Activated CD8-positive, alpha-beta memory T cell treated with anti-CD3 and anti-CD28 coated beads, Interleukin-2, amount 10 ng/mL, durations not matched to agents 7 days and 5 days (primary cell): Measurements from ENCODE around the gene TAS2R7. TPM values are rescaled to one million over a fixed set of nuclear protein-coding genes. Genes with fewer than 3 reads are reported as not detected.
"Not testable (repeated sequence)": the region's sequence is repeated elsewhere in the genome, so short reads cannot be mapped to it uniquely, and the experiment has no call there.

Experiments
- ATAC-seq: fragments of 150-1000 bp; cut with Tn5 transposase; one replicate; pipeline ENCODE4 v1.10.0; 2021; ENCODE audit warnings: moderate library complexity
- CTCF ChIA-PET: fragments of 350-600 bp; sonication (Branson Sonifier 250); formaldehyde crosslinking; loops from one replicate; lab custom pipeline; 2021; ENCODE audit warnings: antibody characterized with exemption; lab: Charles Lee
- DNase-seq: peaks from one replicate; pipeline ENCODE4 v3.0.0-alpha.2; 2020
- H3K27ac Mint-ChIP-seq: one replicate; pipeline ENCODE4 v1.8.0; 2021; ENCODE audit warnings: mild to moderate bottlenecking, mixed read lengths
- H3K27me3 Mint-ChIP-seq: one replicate; pipeline ENCODE4 v1.8.0; 2021; ENCODE audit warnings: mixed read lengths
- H3K36me3 Mint-ChIP-seq: one replicate; pipeline ENCODE4 v1.8.0; 2021; ENCODE audit warnings: mild to moderate bottlenecking, mixed read lengths
- H3K4me1 Mint-ChIP-seq: one replicate; pipeline ENCODE4 v1.8.0; 2021; ENCODE audit warnings: mixed read lengths
- H3K4me3 Mint-ChIP-seq: one replicate; pipeline ENCODE4 v1.8.0; 2021; ENCODE audit warnings: mild to moderate bottlenecking, moderate library complexity, mixed read lengths
- H3K9me3 Mint-ChIP-seq: one replicate; pipeline ENCODE4 v1.8.0; 2022; ENCODE audit warnings: low read depth, mixed read lengths
- total RNA-seq, 2 experiments: library from RNA; stranded (reverse); gene quantifications; one replicate each; pipeline ENCODE4 v1.2.3, GENCODE V29; 2021

The TAS2R7 gene
- total RNA-seq, 2 experiments from 2014 or later: not detected

DNA sequence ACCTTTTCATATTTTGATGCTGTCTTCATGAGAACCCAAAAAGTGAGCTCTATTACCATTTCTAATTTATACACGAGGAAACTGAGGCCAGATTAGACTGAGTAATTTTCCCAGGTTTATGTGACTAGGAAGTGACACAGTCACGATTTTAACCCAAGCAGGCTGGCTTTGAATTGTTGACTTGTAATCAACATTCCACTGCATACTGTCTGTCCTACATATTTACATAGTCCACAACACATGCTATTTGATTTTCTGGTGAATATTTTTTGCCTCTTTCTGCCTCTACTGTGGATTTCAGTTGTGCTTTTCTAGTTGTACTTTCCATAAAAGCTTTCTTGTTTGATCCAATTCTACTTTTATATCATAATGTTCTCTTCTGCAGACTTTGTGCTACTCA lies 8.2 kb downstream of the TAS2R7 start:
- peaks cover 33% of the 10 kb centered on the region for H3K27me3 Mint-ChIP-seq
- no peak for DNase-seq
- H3K4me1 Mint-ChIP-seq: no peaks in the 10 kb centered on the region
- H3K36me3 Mint-ChIP-seq: no peaks in the 10 kb centered on the region
- H3K27ac Mint-ChIP-seq: no peak overlapping the region
- no peak overlapping the region for H3K4me3 Mint-ChIP-seq
- H3K9me3 Mint-ChIP-seq: no peaks in the 10 kb centered on the region
- ATAC-seq: no peak
- CTCF ChIA-PET: no interaction called here

DNA sequence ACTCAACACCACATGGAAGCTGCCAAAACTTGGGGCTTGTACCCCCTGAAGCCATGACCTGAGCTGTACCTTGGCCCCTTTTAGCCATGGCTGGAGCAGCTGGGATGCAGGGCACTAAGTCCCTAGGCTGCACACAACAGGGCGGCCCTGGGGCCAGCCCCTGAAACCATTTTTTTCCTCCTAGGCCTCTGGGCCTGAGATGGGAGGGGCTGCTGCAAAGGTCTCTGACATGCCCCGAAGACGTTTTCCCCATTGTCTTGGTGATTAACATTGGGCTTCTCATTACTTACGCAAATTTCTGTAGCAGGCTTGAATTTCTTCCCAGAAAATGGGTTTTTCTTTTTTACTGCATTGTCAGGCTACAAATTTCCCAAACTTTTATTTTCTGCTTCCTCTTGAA lies 10.7 kb downstream of the TAS2R7 start:
- H3K36me3 Mint-ChIP-seq, ATAC-seq, H3K27ac Mint-ChIP-seq, DNase-seq, H3K4me1 Mint-ChIP-seq, H3K9me3 Mint-ChIP-seq, H3K4me3 Mint-ChIP-seq, CTCF ChIA-PET: not testable (repeated sequence)
- peaks cover 27% of the 10 kb centered on the region for H3K27me3 Mint-ChIP-seq

DNA sequence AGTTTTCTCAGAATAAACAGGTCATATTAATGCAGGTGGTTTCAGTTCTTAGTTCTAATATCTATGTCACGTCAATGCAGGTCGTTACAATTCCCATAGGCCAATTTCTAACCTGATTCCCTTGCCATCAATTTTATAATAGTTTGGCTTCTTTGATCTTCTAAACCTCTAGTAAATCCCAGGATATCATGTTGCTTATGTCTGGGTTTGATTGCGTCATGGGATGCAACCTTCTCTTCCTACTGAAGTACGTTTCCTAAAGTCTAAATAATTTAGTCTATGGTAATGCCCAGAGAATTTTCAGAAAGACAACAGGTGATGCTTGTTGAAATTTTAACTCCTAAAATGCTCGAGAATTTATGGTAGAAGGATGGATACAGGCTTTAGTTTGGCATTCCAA lies 19.2 kb downstream of the TAS2R7 start:
- no peak for DNase-seq
- H3K9me3 Mint-ChIP-seq: peaks cover 2% of the 10 kb centered on the region
- no peaks in the 10 kb centered on the region for H3K4me1 Mint-ChIP-seq
- H3K4me3 Mint-ChIP-seq: no peak overlapping the region
- H3K27me3 Mint-ChIP-seq: peaks cover 21% of the 10 kb centered on the region
- no peak overlapping the region for H3K27ac Mint-ChIP-seq
- no peak for ATAC-seq
- no peaks in the 10 kb centered on the region for H3K36me3 Mint-ChIP-seq
- CTCF ChIA-PET: no interaction called here

DNA sequence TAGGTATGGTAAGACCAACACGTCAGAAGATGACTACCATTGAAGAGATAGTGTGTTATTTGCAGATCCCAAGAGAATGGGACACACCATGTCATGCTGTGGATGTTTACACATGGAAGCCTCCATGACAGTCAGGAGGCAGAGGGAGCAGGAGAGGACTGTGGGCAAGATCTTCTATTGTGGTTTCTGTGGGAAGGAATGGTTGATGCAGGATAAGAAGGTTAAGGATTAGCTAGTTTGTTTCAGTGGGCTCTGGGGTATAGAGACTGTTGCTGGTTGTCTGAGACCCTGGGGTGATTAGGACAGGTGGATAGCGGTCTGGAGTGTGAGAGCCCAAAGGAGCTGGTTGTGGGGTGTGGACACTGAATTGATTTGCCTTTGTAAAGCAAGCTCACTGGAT lies 23.3 kb downstream of the TAS2R7 start:
- Mint-ChIP-seq H3K4me3 (no peak overlapping the region), H3K9me3 (peaks cover 2% of the 10 kb centered on the region), H3K27ac (no peak overlapping the region), H3K4me1 (no peaks in the 10 kb centered on the region), H3K27me3 (peaks cover 34% of the 10 kb centered on the region), H3K36me3 (no peaks in the 10 kb centered on the region)
- CTCF ChIA-PET: interaction anchor here (0.6 kb wide), 1 partner anchor 141 kb away, joined by 3 read pairs; no protein-coding TSS in a partner anchor
- no peak for ATAC-seq
- no peak for DNase-seq

DNA sequence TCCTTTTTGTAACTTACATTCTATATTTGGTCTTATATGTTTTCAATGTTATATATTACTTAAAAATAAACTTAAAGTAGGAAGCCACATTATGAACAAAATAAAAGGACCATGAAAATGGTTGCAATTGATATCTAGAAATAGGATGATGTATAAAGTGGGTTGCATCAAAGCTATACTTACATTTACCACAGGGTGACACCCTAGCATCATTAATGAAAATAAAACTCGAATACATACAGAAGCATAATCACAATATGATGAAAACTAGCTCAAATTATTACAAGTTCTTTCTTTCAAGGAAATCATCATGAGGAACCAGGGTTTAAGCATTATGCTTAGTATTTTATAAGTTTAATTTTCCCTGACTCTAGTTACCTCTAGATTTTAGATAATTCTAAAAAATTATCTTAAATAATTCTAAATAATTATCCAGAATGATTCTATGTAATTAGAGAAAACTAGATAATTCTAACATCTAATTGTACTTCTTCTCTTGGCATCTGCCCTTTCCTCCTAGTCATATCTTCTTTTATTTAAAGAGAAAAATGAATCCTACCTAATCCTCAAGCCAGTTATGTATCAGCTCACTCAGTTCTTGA lies 31.2 kb downstream of the TAS2R7 start:
- Mint-ChIP-seq H3K4me3 (no peak overlapping the region), H3K27me3 (peaks cover 71% of the 10 kb centered on the region), H3K9me3 (no peaks in the 10 kb centered on the region), H3K36me3 (no peaks in the 10 kb centered on the region), H3K27ac (no peak overlapping the region), H3K4me1 (no peaks in the 10 kb centered on the region)
- DNase-seq (no peak), ATAC-seq (no peak)
- CTCF ChIA-PET: interaction anchor here (0.6 to 2.5 kb wide), 8 partner anchors 9 to 718 kb away, joined by 3 to 20 read pairs (median 6); partner anchors contain the start of gene SMIM10L1

DNA sequence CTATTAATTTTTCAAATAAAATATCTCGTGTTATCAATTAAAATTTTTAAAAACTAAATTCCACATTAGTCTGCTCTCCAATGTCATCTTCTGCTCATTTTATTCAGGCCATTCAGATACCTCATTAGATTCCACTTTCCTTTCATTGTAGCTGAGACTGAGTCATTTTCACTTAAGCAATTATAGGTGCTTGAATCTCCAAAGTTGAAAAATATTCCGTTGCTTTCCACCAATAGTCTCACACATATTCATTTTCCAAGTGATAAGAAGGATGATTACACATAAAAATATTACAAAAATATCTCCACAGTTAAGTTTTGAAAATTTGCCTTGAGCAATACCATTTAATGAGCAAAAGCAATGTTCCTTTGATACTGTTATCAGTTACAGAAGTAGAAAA lies 42.8 kb downstream of the TAS2R7 start:
- Mint-ChIP-seq H3K36me3 (peaks cover 10% of the 10 kb centered on the region), H3K4me3 (no peak overlapping the region), H3K9me3 (peaks cover 12% of the 10 kb centered on the region), H3K27me3 (peaks cover 71% of the 10 kb centered on the region), H3K4me1 (no peaks in the 10 kb centered on the region), H3K27ac (no peak overlapping the region)
- ATAC-seq: no peak
- CTCF ChIA-PET: interaction anchor here (2.1 kb wide), 1 partner anchor 10 kb away, joined by 12 read pairs; no protein-coding TSS in a partner anchor
- DNase-seq: no peak

DNA sequence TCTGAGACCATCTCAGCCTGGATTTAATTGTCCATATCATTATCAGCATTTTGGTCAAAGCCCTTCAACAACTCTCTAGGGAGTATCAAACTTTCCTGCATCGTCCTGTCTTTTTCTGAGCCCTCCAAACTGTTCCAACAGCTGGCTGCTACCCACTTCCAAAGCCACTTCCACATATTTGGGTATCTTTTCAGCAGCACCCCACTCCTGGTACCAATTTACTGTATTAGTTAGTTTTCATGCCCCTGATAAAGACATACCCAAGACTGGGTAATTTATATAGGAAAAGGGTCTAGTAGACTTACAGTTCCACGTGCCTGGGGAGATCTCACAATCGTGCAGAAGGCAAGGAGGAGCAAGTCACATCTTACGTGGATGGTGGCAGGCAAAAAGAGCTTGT lies 46.2 kb downstream of the TAS2R7 start:
- Mint-ChIP-seq H3K4me3 (no peak overlapping the region), H3K36me3 (peaks cover 10% of the 10 kb centered on the region), H3K27me3 (peaks cover 66% of the 10 kb centered on the region), H3K4me1 (no peaks in the 10 kb centered on the region), H3K9me3 (peaks cover 12% of the 10 kb centered on the region), H3K27ac (no peak overlapping the region)
- DNase-seq: no peak
- CTCF ChIA-PET: interaction anchor here (1.2 kb wide), 1 partner anchor 677 kb away, joined by 4 read pairs; no protein-coding TSS in a partner anchor
- ATAC-seq: no peak

DNA sequence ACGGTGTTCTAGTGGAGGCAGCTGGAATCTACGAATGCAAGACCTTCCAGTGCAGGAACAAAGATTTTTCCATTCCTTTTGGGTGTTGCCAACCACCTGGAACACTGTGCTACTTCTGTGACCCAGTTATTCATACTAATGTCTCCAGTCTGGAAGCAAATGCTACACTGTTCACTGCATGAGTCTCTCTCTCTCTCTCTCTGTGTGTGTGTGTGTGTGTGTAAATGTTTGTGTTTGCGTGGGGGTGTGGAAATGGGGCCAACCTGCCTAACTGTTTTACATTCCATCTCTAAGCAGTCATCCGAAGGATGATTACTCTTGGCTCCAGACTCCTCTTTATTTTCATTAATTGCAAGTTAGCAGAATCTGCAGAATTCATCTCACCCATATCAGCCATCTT lies 49.4 kb downstream of the TAS2R7 start:
- H3K4me1 Mint-ChIP-seq: peaks cover 15% of the 10 kb centered on the region

More for the DNA sequence above, 49.4 kb downstream of the TAS2R7 start:
- Mint-ChIP-seq H3K4me3 (no peak overlapping the region), H3K27ac (no peak overlapping the region), H3K36me3 (peaks cover 10% of the 10 kb centered on the region), H3K9me3 (peaks cover 12% of the 10 kb centered on the region), H3K27me3 (peaks cover 35% of the 10 kb centered on the region)
- DNase-seq: no peak
- ATAC-seq: no peak
- CTCF ChIA-PET: no interaction called here

Other genes with a start within 250 kb of the TAS2R7 start
- gene MAGOHB, start 189.0 kb downstream of the TAS2R7 start, total RNA-seq: 10 to 100 TPM; 53.3 to 77.2 TPM
- 10 to 100 TPM in 1 of 2 experiments, 1 to 10 TPM in 1; 8.4 to 16.1 TPM for gene STYK1, start 128.6 kb downstream of the TAS2R7 start, total RNA-seq
- gene YBX3, start 79.3 kb downstream of the TAS2R7 start, total RNA-seq: 100 to 1,000 TPM; 122 to 139 TPM
- not detected for gene TAS2R8, start 4.7 kb upstream of the TAS2R7 start, total RNA-seq
- gene TAS2R9, start 7.5 kb upstream of the TAS2R7 start, total RNA-seq: not detected
- under 1 TPM in 1 of 2 experiments, not detected in 1; 0.29 TPM for gene TAS2R10, start 23.7 kb upstream of the TAS2R7 start, total RNA-seq
- gene PRR4, start 46.8 kb upstream of the TAS2R7 start, total RNA-seq: 1 to 10 TPM; 1.3 to 2.2 TPM
- gene PRH1, start 81.6 kb upstream of the TAS2R7 start, total RNA-seq: 10 to 100 TPM; 13.5 to 23.0 TPM
- gene TAS2R13, start 106.9 kb upstream of the TAS2R7 start, total RNA-seq: 1 to 10 TPM in 1 of 2 experiments, under 1 TPM in 1; 0.45 to 1.3 TPM
- gene PRH2, start 126.6 kb upstream of the TAS2R7 start, total RNA-seq: under 1 TPM in 1 of 2 experiments, not detected in 1; 0.76 TPM
- 1 to 10 TPM; 1.5 to 1.8 TPM for gene TAS2R14, start 136.6 kb upstream of the TAS2R7 start, total RNA-seq
- gene TAS2R50, start 184.3 kb upstream of the TAS2R7 start, total RNA-seq: 1 to 10 TPM in 1 of 2 experiments, under 1 TPM in 1; 0.89 to 1.1 TPM
- gene TAS2R20, start 195.7 kb upstream of the TAS2R7 start, total RNA-seq: 1 to 10 TPM; 1.5 to 2.0 TPM
- 1 to 10 TPM; 1.8 to 2.0 TPM for gene TAS2R19, start 220.0 kb upstream of the TAS2R7 start, total RNA-seq
- 1 to 10 TPM; 2.0 to 5.2 TPM for gene TAS2R31, start 228.8 kb upstream of the TAS2R7 start, total RNA-seq